ENCODE data around the gene LGR4.

DNA sequence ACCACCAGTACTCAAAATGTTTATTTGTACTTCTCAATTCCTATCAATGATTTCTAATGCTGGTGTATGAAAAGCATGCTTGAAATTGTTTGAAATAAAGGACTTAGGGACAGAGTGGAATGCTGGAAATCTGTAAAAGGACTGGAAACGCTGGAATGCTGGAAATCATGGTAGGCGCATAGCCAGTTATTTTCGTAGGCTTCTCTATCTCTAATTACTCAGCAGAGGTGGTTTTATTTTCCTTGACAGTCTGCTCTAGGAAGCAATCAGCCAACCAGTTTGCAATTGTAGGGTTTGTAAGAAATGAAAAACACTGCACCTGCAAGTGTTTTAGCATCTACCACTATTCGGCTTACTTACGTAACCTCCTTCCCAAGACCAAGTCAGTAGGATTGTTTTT lies 33.2 kb upstream of the LGR4 start:
- TF ChIP-seq, protein P1, sequence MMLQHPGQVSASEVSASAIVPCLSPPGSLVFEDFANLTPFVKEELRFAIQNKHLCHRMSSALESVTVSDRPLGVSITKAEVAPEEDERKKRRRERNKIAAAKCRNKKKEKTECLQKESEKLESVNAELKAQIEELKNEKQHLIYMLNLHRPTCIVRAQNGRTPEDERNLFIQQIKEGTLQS (IDR thresholded peaks at IDR 0.05) = no peak
- TF ChIP-seq JUND (IDR thresholded peaks at IDR 0.05) (no peak), POLR2A (IDR thresholded peaks at IDR 0.05; ENCODE audit: borderline replicate concordance, extremely low read depth, insufficient read depth, insufficient read length) (no peak), CEBPB (IDR thresholded peaks at IDR 0.05; ENCODE audit: low read depth) (no peak), YY1 (IDR thresholded peaks at IDR 0.05; ENCODE audit: extremely low read depth, insufficient replicate concordance, low read depth, low read length) (no peak), ZNF274 (IDR thresholded peaks at IDR 0.05; ENCODE audit: low read depth, low read length) (no peak), ZFX (IDR thresholded peaks at IDR 0.05) (no peak), EGR1 (IDR thresholded peaks at IDR 0.05; ENCODE audit: low read depth) (no peak), EZH2 (IDR thresholded peaks at IDR 0.05) (no peak)
- TF ChIP-seq, protein P2, sequence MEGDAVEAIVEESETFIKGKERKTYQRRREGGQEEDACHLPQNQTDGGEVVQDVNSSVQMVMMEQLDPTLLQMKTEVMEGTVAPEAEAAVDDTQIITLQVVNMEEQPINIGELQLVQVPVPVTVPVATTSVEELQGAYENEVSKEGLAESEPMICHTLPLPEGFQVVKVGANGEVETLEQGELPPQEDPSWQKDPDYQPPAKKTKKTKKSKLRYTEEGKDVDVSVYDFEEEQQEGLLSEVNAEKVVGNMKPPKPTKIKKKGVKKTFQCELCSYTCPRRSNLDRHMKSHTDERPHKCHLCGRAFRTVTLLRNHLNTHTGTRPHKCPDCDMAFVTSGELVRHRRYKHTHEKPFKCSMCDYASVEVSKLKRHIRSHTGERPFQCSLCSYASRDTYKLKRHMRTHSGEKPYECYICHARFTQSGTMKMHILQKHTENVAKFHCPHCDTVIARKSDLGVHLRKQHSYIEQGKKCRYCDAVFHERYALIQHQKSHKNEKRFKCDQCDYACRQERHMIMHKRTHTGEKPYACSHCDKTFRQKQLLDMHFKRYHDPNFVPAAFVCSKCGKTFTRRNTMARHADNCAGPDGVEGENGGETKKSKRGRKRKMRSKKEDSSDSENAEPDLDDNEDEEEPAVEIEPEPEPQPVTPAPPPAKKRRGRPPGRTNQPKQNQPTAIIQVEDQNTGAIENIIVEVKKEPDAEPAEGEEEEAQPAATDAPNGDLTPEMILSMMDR (IDR thresholded peaks at IDR 0.05 in 2 of 3, conservative IDR thresholded peaks at IDR 0.05 in 1 of 3; ENCODE audit: borderline replicate concordance in 1 of 3, insufficient read depth in 1 of 3, low read depth in 2 of 3, low read length in 2 of 3) = no peak
- TF ChIP-seq, protein P3, sequence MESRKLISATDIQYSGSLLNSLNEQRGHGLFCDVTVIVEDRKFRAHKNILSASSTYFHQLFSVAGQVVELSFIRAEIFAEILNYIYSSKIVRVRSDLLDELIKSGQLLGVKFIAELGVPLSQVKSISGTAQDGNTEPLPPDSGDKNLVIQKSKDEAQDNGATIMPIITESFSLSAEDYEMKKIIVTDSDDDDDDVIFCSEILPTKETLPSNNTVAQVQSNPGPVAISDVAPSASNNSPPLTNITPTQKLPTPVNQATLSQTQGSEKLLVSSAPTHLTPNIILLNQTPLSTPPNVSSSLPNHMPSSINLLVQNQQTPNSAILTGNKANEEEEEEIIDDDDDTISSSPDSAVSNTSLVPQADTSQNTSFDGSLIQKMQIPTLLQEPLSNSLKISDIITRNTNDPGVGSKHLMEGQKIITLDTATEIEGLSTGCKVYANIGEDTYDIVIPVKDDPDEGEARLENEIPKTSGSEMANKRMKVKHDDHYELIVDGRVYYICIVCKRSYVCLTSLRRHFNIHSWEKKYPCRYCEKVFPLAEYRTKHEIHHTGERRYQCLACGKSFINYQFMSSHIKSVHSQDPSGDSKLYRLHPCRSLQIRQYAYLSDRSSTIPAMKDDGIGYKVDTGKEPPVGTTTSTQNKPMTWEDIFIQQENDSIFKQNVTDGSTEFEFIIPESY (IDR thresholded peaks at IDR 0.05; ENCODE audit: extremely low read depth, insufficient replicate concordance, low read length) = no peak
